Activated CD4-positive, alpha-beta T cell treated with anti-CD3 and anti-CD28 coated beads, Interleukin-2, Interleukin-4, amounts not matched to agents 100 ng/mL and 50 ng/mL, durations not matched to agents 16 hours and 8 hours (primary cell): Measurements from ENCODE around the gene COL5A1.

Experiments
- DNase-seq: peaks from one replicate; pipeline ENCODE4 v3.0.0-alpha.2; 2020; ENCODE audit warnings: low spot score

The COL5A1 gene

DNA sequence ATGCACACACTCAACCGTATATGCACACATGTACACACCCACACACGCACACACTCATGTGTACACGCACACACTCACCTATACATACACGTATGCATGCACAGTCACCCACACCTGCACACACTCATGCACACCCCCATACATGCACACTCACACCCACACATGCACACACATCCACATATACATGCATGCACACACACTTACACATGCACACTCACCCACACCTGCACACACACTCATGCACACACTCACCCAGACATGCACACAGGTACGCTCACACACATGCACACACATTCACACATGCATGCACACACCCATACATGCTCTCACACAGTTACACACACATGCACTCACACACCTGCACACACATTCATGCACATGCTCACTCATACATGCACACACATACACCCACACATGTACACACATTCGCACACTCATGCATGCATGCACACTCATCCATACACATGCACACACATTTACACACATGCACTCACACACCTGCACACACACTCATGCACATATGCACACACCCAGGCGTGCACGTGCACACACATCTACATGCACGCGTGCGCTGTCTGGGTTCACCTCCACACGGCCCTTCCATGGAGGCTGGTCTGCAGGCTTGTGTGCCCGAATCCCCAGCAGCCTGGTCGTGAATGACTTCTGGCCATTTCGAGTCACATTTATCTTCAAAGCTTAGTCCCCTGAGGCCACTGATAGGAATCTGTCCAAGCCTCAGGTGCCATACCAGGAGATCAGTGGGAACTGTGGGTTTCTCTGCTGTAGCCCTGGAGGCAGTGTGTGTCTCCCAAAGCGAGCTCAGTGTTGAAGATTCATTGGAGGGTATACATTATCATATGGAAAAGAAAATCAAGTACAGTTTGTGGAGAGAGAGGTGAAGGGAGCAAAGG lies 103.0 kb downstream of the COL5A1 start:
- no peak for DNase-seq

DNA sequence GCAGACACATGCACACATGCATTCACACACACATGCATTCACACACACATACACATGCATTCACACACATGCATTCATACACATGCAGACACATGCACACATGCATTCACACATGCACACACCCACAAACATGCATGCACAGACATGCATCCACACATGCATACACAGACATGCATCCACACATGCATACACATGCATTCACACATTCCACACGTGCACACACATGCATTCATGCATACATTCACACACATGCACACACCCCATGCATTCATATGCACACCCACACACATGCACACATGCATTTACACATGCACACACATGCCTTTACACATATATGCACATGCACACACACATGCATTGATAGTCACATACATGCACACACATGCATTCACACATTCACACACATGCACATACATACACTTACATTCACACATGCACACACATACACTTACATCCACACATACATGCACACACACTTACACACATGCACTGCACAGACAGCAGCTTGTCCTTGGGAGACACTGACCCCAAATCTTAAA lies 106.4 kb downstream of the COL5A1 start:
- no peak for DNase-seq

DNA sequence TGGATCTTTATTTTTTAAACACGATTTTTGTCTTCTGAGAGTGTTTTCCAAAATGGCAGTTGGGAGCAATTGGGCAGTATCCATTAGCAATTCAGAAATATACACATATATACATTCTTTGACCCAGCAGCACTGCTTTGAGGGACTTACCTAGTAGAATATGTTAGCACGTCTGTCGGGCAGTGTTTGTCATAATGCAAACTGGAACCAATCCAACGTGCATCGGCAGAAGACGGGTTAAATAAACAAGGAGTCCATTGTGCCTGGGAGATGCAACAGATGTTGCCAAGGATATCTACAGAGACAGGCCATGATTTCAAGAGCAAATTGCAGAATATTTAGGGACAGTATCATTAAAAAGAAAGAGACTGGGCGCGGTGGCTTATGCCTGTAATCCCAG lies 107.0 kb downstream of the COL5A1 start:
- DNase-seq: no peak

DNA sequence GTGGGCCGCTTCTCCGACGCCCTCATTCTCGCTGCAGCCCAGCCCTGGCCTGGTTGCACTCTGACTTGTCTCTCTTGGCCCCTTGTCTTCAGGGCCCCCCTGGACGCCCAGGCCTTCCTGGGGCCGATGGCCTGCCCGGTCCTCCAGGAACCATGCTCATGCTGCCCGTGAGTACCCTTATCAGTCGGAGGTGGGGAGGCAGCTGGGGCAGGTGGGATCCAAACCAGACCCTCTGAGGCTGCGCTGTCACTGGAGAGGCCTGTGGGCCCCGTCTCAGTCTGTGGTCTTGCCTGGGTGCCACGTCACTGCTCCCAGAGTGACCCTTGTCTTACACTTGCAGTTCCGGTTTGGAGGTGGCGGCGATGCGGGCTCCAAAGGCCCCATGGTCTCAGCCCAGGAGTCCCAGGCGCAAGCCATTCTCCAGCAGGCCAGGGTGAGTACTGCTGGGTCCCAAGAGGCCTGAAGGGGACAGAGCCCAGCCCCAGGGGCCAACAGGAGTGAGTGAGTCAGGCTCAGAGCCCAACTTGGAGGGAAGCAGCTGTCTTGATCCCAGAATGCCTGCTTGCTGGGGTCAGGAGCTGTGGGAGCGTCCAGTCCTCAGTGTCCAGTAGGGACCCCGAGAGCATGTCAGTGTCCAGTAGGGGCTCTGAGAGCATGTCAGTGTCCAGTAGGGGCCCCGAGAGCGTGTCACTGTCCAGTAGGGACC lies 109.0 kb downstream of the COL5A1 start:
- DNase-seq: no peak

DNA sequence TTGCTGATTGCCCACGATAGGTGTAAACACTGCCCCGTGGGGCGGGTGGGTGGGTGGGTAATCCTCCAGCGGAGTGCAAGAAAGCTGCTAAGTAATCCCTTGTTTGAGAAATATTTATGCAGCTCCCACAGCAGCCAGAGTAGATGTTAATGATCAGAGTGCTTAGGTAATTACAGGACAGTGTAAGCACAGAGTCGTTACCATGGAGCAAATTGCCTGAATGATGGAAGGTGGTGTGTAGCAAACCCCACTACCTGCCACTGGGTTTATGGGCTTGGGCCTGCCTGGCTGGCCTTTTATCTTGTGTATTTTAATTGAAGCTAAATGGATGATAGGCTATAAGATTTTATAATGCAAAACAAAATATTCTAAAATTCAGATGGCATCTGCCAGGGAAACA lies 110.0 kb downstream of the COL5A1 start:
- DNase-seq: no peak

DNA sequence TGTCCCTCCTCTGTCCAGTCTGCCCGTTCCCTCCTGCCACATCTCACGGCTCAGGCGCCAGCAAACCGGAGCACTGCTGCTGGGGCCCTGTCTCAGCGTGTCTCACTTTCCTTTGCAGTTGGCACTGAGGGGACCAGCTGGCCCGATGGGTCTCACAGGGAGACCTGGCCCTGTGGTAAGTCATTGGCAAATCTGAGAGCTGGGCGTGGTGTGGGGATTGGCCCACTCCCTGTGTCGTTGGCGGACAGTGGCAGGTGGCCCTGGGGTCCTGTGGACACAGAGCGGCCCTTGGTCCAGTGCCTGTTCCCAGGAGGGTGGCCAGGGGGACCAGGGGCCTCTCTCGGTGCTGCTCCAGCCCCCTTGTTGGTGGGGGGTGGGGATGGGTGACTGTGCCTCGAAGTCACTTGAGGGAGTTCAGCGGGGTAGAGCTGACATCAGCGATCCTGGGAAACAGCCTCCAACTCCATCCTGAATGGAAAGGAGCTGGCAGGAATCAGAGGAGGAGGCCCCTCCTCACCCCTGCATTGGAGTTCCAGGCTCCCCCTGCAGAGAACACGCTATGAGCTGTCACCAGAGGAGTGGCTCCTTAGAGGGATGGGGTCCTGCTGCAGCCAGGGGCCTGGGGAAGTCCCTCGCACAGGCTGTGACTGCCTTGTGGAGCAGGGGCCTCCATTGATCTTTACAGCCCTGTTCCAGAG lies 111.0 kb downstream of the COL5A1 start:
- no peak for DNase-seq

DNA sequence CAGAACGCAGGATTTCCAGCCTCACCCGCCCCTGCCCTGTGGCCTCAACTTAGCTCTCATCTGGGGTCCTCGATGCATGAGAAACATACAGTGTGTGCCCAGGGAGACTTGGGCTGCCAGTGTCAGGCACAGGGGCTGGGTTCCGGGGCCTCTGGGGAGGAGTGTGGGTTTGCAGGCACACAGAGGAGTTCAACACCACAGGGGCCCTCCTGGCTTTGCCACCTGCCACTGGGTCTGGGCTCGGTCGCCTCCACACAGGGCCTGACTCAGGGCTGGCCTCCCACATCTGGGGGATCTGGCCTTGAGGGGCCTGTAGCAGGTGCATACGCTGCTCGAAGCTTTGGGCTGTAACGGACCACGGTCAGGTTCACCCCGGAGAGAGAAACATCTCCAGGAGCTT lies 111.6 kb downstream of the COL5A1 start:
- no peak for DNase-seq

DNA sequence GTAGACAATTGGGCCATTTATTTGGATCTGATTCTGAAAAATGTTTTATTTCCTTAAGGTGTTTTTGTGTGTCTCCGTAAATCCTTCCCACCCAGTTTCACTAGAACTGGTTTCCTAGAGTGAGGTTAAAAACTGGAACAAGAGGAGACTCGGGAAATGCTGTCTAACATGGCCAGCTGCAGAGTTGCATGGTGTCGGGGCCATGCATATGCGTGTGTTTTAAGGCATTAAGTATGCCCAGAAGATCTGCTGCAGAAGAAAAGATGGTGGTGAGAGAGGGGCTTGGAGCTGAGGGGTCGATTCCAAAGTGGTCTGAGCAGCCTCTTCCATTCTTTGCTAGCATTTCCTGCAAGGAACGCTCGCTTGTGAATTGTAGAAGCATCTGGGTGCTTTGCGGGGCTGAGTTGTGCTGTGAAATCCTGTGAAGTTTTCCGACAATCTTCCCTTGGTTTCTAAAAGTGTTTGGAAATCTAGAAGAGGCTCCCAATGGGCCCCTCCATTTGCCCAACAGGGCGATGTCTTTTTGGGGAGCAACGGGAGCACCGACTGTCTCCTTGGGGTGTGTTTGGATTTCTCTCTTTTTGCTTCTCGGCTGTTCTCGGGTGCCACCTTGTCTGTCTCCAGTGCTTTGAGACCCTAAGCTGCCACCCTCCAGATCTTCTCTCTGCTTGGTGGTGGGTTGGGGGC lies 113.8 kb downstream of the COL5A1 start:
- no peak for DNase-seq

DNA sequence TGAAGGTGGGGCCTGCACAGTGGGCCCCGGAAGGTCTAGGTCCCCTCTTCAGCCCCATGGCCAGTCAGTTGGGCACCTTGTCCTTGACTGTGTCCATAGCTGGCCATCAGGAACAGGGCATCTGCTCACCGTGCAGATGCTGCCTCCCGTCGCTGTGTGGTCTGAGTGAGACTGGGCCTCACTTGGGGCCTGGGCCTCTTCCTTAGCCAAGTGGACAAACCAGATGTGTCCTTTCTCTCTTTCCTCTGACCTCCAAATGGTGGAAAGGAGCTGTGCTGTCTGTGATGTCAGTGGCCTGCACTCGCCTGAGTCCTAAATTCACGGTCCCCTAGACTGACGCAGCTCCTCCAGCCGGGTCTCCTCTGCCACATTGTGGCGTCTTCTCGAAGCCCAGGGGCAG lies 114.5 kb downstream of the COL5A1 start:
- DNase-seq: no peak

DNA sequence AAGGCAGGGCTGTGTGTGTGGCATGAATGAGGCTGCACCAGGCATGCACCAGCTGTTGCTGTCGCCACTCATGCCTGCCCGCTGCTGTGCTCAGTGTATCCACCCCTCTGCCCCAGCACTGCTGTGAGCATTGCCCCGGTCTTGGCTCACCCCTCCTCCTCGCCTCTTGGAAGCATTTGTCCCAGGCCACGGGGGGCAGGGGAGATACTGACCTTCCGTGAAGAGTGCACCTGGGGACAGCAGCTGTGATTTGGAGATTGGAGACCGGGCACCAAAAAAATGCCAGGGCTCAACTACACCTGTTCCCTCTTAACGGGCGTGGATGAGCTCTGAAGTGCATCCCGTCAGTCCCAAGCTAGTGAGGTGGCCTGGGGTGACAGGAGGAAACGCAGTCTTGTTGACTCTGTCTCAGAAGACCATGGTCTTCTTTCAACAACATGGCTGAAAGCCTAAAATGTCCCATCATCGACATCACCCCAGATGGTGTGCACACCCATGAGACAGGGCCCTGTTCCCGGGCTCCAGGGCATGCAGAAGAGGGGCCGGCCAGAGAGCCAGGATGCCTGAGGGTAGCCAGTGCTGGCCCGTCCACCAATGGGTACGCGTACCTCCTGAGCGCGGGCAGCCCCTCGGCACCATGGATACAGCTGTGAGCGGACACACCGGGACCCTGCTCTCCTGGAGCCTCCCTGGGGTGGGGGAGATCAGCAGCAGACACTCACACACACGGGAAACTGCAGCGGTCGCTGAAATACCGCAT lies 115.8 kb downstream of the COL5A1 start:
- no peak for DNase-seq

DNA sequence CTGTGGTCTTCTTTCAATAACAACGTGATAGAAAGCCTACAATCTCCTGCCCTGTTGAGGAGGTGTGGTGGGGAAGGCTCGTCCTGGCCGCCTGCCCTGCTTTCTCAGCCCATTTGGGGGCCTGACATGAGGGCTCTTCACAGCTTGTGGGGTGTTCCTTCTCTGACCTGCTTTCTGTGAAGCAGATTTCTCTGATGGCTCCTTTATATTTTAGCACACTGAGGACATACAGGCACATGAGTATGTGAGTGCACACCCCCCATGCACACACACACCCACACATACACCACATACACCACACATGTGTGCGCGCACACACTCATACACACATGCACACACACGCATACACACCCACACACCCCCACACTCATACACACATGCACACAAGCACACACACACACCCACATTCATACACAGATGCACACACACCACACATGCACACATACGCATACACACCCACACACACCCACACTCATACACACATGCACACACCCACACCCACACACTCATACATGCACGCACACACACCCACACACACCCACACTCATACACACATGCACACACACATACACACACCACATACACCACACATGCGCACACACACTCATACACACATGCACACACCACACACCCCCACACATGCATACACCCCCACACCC lies 117.5 kb downstream of the COL5A1 start:
- DNase-seq: no peak

DNA sequence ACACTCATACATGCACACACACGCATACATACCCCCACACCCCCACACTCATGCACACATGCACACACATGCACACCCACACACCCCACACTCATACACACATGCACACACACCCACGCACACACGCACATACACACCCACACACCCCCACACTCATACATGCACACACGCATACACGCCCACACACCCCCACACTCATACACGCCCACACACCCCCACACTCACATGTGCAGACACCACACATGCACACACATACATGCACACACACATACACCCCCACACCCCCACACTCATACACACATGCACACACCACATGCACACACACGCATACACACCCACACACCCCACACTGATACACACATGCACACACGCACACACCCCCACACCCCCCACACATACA lies 118.3 kb downstream of the COL5A1 start:
- no peak for DNase-seq

DNA sequence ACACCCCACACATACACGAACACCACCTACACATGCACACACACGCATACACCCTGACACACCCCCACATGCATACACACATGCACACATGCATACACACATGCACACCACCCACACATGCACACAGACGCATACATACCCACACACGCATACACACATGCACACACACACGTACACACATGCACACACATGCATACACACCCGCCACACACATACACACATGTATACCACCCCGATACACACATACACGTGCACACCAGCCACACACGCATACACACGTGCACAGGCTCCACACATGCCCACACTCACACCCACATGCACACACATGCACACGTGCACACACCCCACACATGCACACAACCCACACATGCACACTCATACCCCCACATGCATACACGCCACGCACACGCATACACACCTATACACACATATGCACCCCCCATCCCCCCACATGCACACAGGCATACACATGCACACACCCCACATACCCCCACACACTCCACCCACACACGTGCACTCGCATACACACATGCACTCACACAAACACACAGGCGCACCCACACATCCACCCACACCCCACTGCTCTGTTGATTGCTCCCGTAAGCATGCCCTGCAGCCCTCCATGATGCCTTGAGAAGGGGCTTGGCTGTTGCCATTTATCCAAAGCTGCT lies 119.3 kb downstream of the COL5A1 start:
- no peak for DNase-seq

DNA sequence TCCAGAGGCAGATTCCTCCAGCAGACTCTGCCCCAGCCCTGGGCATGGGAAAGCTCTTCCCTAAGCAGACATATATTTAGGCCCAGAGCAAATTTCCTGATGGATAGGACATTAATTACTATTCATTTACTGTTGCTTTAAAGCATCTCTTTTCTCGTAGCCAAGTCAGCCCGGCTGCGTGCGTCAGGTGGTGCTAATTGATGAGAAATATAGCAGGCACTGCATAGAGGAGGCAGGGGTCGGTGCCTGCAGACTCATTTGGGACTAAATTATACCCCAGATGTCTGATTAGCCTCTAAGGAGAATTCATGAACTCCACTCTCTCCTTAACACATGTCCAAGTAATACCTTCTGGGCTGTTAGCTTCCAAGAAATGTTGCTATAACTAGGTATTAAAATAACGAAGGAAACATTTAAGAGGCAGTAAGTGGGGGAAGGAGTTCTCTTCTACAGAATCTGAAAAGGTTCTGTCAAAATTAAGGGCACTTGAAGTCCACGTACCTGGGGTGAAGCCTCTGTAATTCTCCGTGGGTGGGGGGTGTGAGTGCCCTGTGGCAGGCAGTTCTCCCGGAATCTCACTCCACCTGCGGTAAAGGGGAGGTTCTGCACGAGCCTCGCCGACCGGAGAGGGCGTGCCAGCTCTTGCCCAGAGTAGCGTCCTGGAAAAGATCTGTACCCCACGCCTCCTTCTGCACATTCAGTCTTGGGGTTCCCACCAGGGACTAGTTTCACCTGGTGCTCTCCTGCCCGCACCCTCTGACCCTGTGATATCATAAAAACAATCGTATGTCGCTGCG lies 123.1 kb downstream of the COL5A1 start:
- DNase-seq: no peak

DNA sequence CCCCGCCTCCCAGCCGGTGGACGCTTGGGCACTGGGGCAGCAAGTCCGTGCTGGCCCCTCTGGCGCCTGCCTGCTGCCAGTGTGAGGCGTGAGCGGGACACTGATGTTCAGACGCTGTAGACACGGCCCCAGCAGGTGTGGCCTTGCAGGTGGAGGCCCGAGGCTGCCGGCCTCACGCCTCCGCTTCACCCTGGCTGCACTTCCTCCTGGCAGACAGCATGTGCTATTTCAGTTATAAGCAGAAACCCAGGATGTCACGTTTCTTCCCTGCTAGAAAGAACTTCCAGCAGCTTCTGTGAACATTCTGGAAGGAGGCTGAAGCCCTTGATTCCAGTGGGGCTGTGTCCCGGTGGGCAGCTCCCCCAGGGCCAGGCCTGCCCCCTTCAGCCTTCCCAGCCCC lies 124.2 kb downstream of the COL5A1 start:
- no peak for DNase-seq

DNA sequence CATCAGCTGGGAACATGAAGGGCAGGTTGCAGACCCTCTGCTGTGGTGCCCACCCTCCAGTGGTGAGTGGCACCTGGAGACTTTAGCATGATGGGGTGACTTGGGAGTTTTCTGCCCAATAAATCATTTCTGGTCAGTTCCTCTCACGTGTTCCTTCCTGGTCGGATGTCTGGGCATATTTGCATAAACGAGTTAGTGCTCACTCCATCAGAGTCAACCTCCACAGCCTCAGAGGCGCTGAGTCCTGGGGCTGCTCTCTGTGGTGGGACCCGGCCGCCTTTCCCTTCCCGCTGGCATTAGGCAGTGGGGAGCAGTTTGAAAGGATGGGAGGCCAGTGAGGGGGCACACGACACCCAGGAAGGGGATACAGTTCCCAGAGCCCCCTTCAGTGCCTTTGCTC lies 125.0 kb downstream of the COL5A1 start:
- no peak for DNase-seq

DNA sequence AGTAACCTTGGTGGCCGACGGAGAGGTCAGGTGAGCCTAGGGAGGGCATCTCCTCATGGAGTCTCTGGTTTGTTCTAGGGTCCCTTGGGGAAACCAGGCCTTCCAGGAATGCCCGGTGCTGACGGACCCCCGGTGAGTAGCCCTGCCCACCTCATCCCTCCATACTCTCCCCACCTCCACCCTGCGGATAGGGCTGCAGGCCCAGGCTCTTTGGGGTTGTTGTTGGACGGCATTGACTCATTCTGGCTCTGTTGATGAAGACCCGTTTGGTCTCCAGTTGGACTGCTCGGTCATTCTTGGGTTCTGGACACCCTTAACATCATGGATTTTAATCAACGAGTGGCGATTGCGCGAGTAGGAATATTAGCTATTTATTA lies 126.7 kb downstream of the COL5A1 start:
- DNase-seq: no peak

DNA sequence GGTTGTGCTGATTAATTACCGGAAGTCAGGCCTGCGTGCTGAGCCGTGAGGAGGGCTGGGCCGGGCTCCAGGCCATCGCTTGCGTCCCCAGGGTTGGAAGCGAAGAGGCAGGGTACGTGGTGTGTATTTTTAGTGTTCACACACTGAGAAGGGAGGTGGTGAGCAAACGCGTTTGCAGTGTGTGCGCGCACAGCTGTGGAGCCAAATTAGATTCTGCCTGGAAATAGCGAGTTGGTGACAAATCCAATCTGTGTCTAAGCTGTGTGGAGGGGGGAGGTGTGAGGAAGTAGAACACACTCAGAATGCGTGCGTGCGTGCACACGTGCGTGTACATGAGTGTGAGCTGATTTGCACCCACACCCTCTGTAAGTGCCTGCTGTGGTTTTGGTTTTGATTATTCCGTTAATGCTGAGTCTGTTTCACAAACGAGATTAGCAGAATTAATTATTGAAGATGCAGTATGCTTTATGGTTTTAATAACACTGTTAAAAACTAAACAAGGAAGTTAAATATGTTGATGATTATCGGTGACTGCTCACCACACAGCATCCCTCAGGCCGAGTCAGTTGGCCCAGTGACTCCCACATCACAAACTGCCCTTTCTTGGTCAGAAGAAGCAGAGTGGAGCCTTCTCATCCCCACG lies 127.2 kb downstream of the COL5A1 start:
- no peak for DNase-seq
